GM18526 (cell line): Measurements from ENCODE around the gene USP17L17.
"Not testable (repeated sequence)": the region's sequence is repeated elsewhere in the genome, so short reads cannot be mapped to it uniquely, and the experiment has no call there.

Experiments used
- POLR2A ChIP-seq: IDR thresholded peaks from 3 replicates; pipeline ENCODE4 v1.6.1; 2011; ENCODE audit not compliant: insufficient read length; ENCODE audit errors: extremely low read depth

The USP17L17 gene, protein sequence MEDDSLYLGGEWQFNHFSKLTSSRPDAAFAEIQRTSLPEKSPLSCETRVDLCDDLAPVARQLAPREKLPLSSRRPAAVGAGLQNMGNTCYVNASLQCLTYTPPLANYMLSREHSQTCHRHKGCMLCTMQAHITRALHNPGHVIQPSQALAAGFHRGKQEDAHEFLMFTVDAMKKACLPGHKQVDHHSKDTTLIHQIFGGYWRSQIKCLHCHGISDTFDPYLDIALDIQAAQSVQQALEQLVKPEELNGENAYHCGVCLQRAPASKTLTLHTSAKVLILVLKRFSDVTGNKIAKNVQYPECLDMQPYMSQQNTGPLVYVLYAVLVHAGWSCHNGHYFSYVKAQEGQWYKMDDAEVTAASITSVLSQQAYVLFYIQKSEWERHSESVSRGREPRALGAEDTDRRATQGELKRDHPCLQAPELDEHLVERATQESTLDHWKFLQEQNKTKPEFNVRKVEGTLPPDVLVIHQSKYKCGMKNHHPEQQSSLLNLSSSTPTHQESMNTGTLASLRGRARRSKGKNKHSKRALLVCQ

DNA sequence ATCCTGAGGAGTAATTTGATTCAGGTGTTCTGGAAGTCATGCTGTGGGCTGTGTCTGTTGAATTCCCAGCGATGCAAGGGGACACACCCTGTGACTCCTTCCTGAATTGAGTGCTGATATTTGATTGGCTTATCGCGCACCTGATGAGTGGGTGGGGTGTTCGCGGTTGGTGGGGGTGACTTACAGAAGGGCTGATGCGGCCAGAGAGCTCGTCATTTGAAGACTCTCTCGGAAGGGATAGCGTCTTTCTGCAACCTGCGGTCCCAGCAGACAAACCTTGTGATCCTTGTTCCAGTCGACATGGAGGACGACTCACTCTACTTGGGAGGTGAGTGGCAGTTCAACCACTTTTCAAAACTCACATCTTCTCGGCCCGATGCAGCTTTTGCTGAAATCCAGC is at the start of gene USP17L17:
Gene USP17L17 (plus strand): TSS at position 301 of the 400 bp plus-strand sequence. CDS start 0 bp downstream, at position 301.
- TF ChIP-seq POLR2A = not testable (repeated sequence)

DNA sequence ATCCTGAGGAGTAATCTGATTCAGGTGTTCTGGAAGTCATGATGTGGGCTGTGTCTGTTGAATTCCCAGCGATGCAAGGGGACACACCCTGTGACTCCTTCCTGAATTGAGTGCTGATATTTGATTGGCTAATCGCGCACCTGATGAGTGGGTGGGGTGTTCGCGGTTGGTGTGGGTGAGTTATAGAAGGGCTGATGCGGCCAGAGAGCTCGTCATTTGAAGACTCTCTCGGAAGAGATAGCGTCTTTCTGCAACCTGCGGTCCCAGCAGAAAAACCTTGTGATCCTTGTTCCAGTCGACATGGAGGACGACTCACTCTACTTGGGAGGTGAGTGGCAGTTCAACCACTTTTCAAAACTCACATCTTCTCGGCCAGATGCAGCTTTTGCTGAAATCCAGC is 33.3 kb upstream of the USP17L17 start, which contains the start of gene USP17L10:
Gene USP17L10 (plus strand): TSS at position 301 of the 400 bp plus-strand sequence. CDS start 0 bp downstream, at position 301.
- TF ChIP-seq POLR2A = not testable (repeated sequence)

DNA sequence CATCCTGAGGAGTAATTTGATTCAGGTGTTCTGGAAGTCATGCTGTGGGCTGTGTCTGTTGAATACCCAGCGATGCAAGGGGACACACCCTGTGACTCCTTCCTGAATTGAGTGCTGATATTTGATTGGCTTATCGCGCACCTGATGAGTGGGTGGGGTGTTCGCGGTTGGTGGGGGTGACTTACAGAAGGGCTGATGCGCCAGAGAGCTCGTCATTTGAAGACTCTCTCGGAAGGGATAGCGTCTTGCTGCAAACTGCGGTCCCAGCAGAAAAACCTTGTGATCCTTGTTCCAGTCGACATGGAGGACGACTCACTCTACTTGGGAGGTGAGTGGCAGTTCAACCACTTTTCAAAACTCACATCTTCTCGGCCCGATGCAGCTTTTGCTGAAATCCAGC is 28.6 kb upstream of the USP17L17 start, which contains the start of gene USP17L11:
Gene USP17L11 (plus strand): TSS at position 301 of the 400 bp plus-strand sequence. CDS start 0 bp downstream, at position 301.
- TF ChIP-seq POLR2A = not testable (repeated sequence)

DNA sequence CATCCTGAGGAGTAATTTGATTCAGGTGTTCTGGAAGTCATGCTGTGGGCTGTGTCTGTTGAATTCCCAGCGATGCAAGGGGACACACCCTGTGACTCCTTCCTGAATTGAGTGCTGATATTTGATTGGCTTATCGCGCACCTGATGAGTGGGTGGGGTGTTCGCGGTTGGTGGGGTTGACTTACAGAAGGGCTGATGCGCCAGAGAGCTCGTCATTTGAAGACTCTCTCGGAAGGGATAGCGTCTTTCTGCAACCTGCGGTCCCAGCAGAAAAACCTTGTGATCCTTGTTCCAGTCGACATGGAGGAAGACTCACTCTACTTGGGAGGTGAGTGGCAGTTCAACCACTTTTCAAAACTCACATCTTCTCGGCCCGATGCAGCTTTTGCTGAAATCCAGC is 23.8 kb upstream of the USP17L17 start, which contains the start of gene USP17L12:
Gene USP17L12 (plus strand): TSS at position 301 of the 400 bp plus-strand sequence. CDS start 0 bp downstream, at position 301.
- TF ChIP-seq POLR2A = not testable (repeated sequence)

DNA sequence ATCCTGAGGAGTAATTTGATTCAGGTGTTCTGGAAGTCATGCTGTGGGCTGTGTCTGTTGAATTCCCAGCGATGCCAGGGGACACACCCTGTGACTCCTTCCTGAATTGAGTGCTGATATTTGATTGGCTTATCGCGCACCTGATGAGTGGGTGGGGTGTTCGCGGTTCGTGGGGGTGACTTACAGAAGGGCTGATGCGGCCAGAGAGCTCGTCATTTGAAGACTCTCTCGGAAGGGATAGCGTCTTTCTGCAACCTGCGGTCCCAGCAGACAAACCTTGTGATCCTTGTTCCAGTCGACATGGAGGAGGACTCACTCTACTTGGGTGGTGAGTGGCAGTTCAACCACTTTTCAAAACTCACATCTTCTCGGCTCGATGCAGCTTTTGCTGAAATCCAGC is 19.1 kb upstream of the USP17L17 start, which contains the start of gene USP17L13:
Gene USP17L13 (plus strand): TSS at position 301 of the 400 bp plus-strand sequence. CDS start 0 bp downstream, at position 301.
- TF ChIP-seq POLR2A = not testable (repeated sequence)

DNA sequence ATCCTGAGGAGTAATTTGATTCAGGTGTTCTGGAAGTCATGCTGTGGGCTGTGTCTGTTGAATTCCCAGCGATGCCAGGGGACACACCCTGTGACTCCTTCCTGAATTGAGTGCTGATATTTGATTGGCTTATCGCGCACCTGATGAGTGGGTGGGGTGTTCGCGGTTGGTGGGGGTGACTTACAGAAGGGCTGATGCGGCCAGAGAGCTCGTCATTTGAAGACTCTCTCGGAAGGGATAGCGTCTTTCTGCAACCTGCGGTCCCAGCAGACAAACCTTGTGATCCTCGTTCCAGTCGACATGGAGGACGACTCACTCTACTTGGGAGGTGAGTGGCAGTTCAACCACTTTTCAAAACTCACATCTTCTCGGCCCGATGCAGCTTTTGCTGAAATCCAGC is 9.6 kb upstream of the USP17L17 start, which contains the start of gene USP17L15:
Gene USP17L15 (plus strand): TSS at position 301 of the 400 bp plus-strand sequence. CDS start 0 bp downstream, at position 301.
- not testable (repeated sequence) for TF ChIP-seq POLR2A

DNA sequence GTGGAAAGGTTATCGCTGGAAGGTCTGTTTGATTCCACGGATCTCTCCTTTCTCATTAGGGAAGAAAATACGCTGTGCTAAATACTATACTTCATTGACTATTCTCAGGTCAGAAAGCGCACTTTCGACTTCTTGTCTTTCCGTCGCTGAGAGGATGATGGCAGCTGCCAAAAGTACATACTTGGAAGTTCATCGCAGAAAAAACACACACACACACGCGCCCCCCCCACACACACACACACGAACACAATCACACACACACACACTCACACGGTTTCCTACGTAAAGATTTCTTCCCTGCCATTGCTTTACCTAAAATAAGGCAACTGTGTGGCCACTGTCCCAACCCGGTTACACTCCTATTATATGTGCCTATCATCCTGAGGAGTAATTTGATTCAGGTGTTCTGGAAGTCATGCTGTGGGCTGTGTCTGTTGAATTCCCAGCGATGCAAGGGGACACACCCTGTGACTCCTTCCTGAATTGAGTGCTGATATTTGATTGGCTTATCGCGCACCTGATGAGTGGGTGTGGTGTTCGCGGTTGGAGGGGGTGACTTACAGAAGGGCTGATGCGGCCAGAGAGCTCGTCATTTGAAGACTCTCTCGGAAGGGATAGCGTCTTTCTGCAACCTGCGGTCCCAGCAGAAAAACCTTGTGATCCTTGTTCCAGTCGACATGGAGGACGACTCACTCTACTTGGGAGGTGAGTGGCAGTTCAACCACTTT is 4.4 kb downstream of the USP17L17 start, which contains the start of gene USP17L18:
Gene USP17L18 (plus strand): TSS at position 678 of the 728 bp plus-strand sequence. CDS start 0 bp downstream, at position 678.
- not testable (repeated sequence) for TF ChIP-seq POLR2A

DNA sequence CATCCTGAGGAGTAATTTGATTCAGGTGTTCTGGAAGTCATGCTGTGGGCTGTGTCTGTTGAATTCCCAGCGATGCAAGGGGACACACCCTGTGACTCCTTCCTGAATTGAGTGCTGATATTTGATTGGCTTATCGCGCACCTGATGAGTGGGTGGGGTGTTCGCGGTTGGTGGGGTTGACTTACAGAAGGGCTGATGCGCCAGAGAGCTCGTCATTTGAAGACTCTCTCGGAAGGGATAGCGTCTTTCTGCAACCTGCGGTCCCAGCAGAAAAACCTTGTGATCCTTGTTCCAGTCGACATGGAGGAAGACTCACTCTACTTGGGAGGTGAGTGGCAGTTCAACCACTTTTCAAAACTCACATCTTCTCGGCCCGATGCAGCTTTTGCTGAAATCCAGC is 9.4 kb downstream of the USP17L17 start, which contains the start of gene USP17L19:
Gene USP17L19 (plus strand): TSS at position 301 of the 400 bp plus-strand sequence. CDS start 0 bp downstream, at position 301.
- TF ChIP-seq POLR2A = not testable (repeated sequence)

DNA sequence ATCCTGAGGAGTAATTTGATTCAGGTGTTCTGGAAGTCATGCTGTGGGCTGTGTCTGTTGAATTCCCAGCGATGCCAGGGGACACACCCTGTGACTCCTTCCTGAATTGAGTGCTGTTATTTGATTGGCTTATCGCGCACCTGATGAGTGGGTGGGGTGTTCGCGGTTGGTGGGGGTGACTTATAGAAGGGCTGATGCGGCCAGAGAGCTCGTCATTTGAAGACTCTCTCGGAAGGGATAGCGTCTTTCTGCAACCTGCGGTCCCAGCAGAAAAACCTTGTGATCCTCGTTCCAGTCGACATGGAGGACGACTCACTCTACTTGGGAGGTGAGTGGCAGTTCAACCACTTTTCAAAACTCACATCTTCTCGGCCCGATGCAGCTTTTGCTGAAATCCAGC is 14.1 kb downstream of the USP17L17 start, which contains the start of gene USP17L20:
Gene USP17L20 (plus strand): TSS at position 301 of the 400 bp plus-strand sequence. CDS start 0 bp downstream, at position 301.
- TF ChIP-seq POLR2A = not testable (repeated sequence)

DNA sequence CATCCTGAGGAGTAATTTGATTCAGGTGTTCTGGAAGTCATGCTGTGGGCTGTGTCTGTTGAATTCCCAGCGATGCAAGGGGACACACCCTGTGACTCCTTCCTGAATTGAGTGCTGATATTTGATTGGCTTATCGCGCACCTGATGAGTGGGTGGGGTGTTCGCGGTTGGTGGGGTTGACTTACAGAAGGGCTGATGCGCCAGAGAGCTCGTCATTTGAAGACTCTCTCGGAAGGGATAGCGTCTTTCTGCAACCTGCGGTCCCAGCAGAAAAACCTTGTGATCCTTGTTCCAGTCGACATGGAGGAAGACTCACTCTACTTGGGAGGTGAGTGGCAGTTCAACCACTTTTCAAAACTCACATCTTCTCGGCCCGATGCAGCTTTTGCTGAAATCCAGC is 18.9 kb downstream of the USP17L17 start, which contains the start of gene USP17L21:
Gene USP17L21 (plus strand): TSS at position 301 of the 400 bp plus-strand sequence. CDS start 0 bp downstream, at position 301.
- not testable (repeated sequence) for TF ChIP-seq POLR2A

DNA sequence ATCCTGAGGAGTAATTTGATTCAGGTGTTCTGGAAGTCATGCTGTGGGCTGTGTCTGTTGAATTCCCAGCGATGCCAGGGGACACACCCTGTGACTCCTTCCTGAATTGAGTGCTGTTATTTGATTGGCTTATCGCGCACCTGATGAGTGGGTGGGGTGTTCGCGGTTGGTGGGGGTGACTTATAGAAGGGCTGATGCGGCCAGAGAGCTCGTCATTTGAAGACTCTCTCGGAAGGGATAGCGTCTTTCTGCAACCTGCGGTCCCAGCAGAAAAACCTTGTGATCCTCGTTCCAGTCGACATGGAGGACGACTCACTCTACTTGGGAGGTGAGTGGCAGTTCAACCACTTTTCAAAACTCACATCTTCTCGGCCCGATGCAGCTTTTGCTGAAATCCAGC is 23.6 kb downstream of the USP17L17 start, which contains the start of gene USP17L22:
Gene USP17L22 (plus strand): TSS at position 301 of the 400 bp plus-strand sequence. CDS start 0 bp downstream, at position 301.
- TF ChIP-seq POLR2A = not testable (repeated sequence)
